H1 (cell line): ENCODE data around the gene FAM8A1. TPM values are rescaled to one million over a fixed set of nuclear protein-coding genes. Genes with fewer than 3 reads are reported as not detected.

Experiments
- RAD21 ChIP-seq, 2 experiments: IDR thresholded peaks in 1 of 2; conservative IDR thresholded peaks in 1 of 2; 2 replicates each; pipeline ENCODE4 v1.6.1; 2011; ENCODE audit warnings: low read depth in 2 of 2, low read length in 2 of 2, improper control_type of control experiment in 1 of 2, inconsistent platforms in 1 of 2, mild to moderate bottlenecking in 1 of 2, moderate library complexity in 1 of 2
- polyA plus RNA-seq, 7 experiments: library from polyadenylated mRNA; depleted of rRNA in 3 of 7; stranded (reverse) in 5 of 7; unstranded in 2 of 7; fragments of >200 nt in 5 of 7; fragments of 200-250 nt in 2 of 7; gene quantifications; 1 replicate in 5 of 7; 2 replicates in 1 of 7; 4 replicates in 1 of 7; pipeline versions ENCODE4 v1.2.1 to v1.2.3, GENCODE V29; 2011 to 2013; ENCODE audit warnings: missing spikeins in 2 of 7, mixed read lengths in 2 of 7
- total RNA-seq: library from RNA; stranded (reverse); fragmentation: NEBNext Ultra II Directional; extraction: Animal tissue kit (Norgen Biotek cat#: 25700); gene quantifications from 2 replicates; pipeline ENCODE4 v1.2.1, GENCODE V29; 2021
- TF ChIP-seq, protein P1 (sequence below): fragments of 300-600 bp; sonication (generic); IDR thresholded peaks from 2 replicates; pipeline ENCODE4 v1.7.1; 2012; ENCODE audit warnings: low read length, moderate library complexity, mild to moderate bottlenecking, inconsistent platforms; ENCODE audit not compliant: insufficient replicate concordance

The FAM8A1 gene
- total and polyA plus RNA-seq, 2 of the 8 experiments (the other 6 are each of a cell fraction or from before 2014, with no cell fraction given), result 3.4 to 9.2 TPM

DNA sequence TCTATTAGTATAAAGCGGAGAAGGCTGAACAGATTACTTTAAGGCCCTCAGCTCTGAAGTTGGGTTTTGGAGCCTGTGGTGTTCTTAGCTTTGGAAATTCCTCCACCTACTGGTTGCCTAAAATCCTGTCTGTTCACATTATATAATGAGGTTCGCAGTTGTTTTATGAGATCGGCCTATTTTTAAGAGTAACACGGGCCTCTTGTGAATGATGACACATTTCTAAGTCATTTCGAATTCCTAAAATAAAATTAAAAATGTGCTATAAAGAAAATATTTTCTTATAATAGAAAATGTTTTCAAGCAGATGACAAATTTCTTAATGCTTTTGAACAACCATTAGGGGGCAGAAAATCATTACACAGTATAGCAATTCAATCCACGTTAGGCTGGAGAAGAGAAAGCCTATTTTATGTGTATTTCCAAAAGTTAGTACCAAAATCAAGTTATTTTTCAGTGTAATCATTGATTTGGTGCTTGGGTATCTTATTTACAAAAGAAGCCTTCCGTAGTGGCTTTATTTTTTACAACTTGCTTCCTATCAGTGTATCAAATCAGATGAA lies 15.8 kb upstream of the FAM8A1 start (continued):
- TF ChIP-seq, protein P1, sequence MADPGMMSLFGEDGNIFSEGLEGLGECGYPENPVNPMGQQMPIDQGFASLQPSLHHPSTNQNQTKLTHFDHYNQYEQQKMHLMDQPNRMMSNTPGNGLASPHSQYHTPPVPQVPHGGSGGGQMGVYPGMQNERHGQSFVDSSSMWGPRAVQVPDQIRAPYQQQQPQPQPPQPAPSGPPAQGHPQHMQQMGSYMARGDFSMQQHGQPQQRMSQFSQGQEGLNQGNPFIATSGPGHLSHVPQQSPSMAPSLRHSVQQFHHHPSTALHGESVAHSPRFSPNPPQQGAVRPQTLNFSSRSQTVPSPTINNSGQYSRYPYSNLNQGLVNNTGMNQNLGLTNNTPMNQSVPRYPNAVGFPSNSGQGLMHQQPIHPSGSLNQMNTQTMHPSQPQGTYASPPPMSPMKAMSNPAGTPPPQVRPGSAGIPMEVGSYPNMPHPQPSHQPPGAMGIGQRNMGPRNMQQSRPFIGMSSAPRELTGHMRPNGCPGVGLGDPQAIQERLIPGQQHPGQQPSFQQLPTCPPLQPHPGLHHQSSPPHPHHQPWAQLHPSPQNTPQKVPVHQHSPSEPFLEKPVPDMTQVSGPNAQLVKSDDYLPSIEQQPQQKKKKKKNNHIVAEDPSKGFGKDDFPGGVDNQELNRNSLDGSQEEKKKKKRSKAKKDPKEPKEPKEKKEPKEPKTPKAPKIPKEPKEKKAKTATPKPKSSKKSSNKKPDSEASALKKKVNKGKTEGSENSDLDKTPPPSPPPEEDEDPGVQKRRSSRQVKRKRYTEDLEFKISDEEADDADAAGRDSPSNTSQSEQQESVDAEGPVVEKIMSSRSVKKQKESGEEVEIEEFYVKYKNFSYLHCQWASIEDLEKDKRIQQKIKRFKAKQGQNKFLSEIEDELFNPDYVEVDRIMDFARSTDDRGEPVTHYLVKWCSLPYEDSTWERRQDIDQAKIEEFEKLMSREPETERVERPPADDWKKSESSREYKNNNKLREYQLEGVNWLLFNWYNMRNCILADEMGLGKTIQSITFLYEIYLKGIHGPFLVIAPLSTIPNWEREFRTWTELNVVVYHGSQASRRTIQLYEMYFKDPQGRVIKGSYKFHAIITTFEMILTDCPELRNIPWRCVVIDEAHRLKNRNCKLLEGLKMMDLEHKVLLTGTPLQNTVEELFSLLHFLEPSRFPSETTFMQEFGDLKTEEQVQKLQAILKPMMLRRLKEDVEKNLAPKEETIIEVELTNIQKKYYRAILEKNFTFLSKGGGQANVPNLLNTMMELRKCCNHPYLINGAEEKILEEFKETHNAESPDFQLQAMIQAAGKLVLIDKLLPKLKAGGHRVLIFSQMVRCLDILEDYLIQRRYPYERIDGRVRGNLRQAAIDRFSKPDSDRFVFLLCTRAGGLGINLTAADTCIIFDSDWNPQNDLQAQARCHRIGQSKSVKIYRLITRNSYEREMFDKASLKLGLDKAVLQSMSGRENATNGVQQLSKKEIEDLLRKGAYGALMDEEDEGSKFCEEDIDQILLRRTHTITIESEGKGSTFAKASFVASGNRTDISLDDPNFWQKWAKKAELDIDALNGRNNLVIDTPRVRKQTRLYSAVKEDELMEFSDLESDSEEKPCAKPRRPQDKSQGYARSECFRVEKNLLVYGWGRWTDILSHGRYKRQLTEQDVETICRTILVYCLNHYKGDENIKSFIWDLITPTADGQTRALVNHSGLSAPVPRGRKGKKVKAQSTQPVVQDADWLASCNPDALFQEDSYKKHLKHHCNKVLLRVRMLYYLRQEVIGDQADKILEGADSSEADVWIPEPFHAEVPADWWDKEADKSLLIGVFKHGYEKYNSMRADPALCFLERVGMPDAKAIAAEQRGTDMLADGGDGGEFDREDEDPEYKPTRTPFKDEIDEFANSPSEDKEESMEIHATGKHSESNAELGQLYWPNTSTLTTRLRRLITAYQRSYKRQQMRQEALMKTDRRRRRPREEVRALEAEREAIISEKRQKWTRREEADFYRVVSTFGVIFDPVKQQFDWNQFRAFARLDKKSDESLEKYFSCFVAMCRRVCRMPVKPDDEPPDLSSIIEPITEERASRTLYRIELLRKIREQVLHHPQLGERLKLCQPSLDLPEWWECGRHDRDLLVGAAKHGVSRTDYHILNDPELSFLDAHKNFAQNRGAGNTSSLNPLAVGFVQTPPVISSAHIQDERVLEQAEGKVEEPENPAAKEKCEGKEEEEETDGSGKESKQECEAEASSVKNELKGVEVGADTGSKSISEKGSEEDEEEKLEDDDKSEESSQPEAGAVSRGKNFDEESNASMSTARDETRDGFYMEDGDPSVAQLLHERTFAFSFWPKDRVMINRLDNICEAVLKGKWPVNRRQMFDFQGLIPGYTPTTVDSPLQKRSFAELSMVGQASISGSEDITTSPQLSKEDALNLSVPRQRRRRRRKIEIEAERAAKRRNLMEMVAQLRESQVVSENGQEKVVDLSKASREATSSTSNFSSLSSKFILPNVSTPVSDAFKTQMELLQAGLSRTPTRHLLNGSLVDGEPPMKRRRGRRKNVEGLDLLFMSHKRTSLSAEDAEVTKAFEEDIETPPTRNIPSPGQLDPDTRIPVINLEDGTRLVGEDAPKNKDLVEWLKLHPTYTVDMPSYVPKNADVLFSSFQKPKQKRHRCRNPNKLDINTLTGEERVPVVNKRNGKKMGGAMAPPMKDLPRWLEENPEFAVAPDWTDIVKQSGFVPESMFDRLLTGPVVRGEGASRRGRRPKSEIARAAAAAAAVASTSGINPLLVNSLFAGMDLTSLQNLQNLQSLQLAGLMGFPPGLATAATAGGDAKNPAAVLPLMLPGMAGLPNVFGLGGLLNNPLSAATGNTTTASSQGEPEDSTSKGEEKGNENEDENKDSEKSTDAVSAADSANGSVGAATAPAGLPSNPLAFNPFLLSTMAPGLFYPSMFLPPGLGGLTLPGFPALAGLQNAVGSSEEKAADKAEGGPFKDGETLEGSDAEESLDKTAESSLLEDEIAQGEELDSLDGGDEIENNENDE, result peak; percentile 19
- TF ChIP-seq RAD21 (IDR thresholded peaks at IDR 0.05 in 1 of 2, conservative IDR thresholded peaks at IDR 0.05 in 1 of 2; ENCODE audit: low read depth in 2 of 2, low read length in 2 of 2), result peak; percentile 88 to 92
